GM21529 (cell line): ENCODE results near the gene LAMTOR3.
"Not testable (repeated sequence)": the region's sequence is repeated elsewhere in the genome, so short reads cannot be mapped to it uniquely, and the experiment has no call there.

Source experiments
- ATAC-seq: cut with Tn5 transposase; IDR thresholded peaks from one replicate; pipeline ENCODE4 v1.9.1; 2021; ENCODE audit not compliant: unreplicated experiment

LAMTOR3 gene

DNA sequence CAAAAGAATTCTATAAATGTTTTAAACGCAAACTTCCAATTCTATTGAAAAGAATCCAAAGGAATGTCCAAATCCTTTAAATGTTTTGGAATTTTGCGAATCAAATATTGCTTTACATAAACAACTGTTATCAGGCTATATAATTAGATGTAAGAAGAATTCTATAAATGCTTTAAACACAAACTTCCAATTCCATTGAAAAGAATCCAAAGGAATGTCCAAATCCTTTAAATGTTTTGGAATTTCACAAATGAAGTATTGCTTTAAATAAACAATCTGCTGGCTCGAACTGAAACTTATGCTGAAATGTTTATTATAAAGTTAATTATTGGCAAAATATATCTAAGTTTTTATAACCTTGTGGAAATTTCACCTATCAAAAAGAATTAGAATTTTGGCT lies 61.5 kb downstream of the LAMTOR3 start:
- ATAC-seq, result no peak

DNA sequence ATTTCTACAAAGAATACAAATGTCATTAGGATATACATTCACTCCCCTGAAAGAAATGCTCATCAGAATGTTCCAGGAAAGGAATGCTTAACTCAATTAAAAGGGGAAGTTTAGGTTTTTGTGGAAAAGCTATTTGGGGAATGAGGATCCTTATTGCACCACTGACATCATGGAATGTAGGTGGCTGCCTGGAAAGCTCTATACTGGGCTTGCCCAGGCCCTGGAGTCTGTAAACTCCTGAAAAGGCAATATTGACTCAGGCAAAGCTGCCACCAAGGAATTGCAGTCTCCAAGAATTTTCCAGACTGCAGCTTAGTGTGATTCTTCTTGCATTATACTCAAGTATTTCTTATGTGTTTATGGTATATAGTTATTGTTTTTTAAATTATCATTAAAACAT lies 61.9 kb downstream of the LAMTOR3 start:
- ATAC-seq, result no peak

DNA sequence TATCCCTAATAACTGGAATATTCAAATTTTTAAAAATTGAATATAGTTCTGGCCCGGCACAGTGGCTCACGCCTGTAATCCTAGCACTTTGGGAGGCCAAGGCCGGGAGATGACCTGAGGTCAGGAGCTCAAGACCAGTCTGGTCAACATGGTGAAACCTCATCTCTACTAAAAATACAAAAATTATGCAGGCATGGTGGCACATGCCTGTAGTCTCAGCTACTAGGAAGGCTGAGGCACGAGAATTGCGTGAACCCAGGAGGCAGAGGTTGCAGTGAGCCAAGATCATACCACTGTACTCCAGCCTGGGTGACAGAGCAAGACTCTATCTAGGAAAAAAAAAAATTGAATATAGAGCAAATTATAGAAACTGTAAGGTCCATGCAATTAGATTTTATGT lies 64.2 kb downstream of the LAMTOR3 start:
- not testable (repeated sequence) for ATAC-seq

DNA sequence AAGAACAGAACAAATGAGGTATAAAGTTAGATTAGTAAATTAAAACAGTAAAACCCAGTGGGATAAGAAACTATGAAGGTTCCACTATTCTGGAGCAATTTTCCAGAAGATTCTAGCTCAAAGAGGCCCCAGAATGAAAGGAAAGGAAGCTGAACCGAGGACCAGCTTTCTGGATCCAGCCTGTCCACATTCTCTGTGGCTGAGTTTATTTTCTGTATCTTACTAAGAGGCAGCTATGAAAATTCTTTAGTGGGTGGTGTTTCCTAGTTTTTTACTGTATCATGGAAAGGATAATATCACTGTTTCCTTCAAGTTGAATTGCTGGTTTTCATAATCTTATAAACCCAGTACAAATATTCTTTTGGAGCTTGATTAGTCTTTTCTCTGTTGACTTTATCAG lies 65.8 kb downstream of the LAMTOR3 start:
- no peak for ATAC-seq
